WERI-Rb-1 (cell line): ENCODE results near the gene MPND.
"Not testable (repeated sequence)": the region's sequence is repeated elsewhere in the genome, so short reads cannot be mapped to it uniquely, and the experiment has no call there.

ENCODE experiments used
- DNase-seq: peaks from one replicate; pipeline ENCODE4 v3.0.0-alpha.2; 2020
- H3K27ac ChIP-seq: fragments of 250-450 bp; sonication (Bioruptor Pico); 2 replicates; pipeline ENCODE4 v1.5.1; 2020; ENCODE audit warnings: mild to moderate bottlenecking, moderate library complexity
- H3K27me3 ChIP-seq: fragments of 250-450 bp; sonication (Bioruptor Pico); 2 replicates; pipeline ENCODE4 v1.5.1; 2021; ENCODE audit warnings: mild to moderate bottlenecking, low read depth, moderate library complexity; ENCODE audit not compliant: insufficient read depth, severe bottlenecking
- H3K36me3 ChIP-seq: fragments of 250-450 bp; sonication (Bioruptor Pico); 2 replicates; pipeline ENCODE4 v1.5.1; 2020; ENCODE audit warnings: mild to moderate bottlenecking, moderate library complexity
- H3K4me3 ChIP-seq: 2 replicates; pipeline ENCODE4 v1.5.1; 2011; ENCODE audit warnings: low read depth, mild to moderate bottlenecking, control low read depth, low read length
- H3K9me3 ChIP-seq: fragments of 250-450 bp; sonication (Bioruptor Pico); 2 replicates; pipeline ENCODE4 v1.5.1; 2021; ENCODE audit warnings: mild to moderate bottlenecking, moderate library complexity; ENCODE audit not compliant: severe bottlenecking
- TF ChIP-seq, protein P1 (sequence below): IDR thresholded peaks from 2 replicates; pipeline ENCODE4 v1.5.1; 2011; ENCODE audit warnings: low read depth, mild to moderate bottlenecking, control low read depth, inconsistent platforms, low read length

The MPND gene

GRCh38 chr19:4328243-4328990 lies 14.9 kb upstream of the MPND start:
- TF ChIP-seq, protein P1, sequence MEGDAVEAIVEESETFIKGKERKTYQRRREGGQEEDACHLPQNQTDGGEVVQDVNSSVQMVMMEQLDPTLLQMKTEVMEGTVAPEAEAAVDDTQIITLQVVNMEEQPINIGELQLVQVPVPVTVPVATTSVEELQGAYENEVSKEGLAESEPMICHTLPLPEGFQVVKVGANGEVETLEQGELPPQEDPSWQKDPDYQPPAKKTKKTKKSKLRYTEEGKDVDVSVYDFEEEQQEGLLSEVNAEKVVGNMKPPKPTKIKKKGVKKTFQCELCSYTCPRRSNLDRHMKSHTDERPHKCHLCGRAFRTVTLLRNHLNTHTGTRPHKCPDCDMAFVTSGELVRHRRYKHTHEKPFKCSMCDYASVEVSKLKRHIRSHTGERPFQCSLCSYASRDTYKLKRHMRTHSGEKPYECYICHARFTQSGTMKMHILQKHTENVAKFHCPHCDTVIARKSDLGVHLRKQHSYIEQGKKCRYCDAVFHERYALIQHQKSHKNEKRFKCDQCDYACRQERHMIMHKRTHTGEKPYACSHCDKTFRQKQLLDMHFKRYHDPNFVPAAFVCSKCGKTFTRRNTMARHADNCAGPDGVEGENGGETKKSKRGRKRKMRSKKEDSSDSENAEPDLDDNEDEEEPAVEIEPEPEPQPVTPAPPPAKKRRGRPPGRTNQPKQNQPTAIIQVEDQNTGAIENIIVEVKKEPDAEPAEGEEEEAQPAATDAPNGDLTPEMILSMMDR = no peak
- Histone ChIP-seq H3K27me3 (no peaks in the 10 kb centered on the region), H3K27ac (no peak overlapping the region), H3K4me3 (no peak overlapping the region), H3K36me3 (no peaks in the 10 kb centered on the region), H3K9me3 (no peaks in the 10 kb centered on the region)
- peak; percentile 41 for DNase-seq

GRCh38 chr19:4328991-4329681 lies 14.2 kb upstream of the MPND start:
- H3K4me3 ChIP-seq, H3K27ac ChIP-seq, H3K36me3 ChIP-seq, H3K9me3 ChIP-seq, DNase-seq, H3K27me3 ChIP-seq: not testable (repeated sequence)

DNA sequence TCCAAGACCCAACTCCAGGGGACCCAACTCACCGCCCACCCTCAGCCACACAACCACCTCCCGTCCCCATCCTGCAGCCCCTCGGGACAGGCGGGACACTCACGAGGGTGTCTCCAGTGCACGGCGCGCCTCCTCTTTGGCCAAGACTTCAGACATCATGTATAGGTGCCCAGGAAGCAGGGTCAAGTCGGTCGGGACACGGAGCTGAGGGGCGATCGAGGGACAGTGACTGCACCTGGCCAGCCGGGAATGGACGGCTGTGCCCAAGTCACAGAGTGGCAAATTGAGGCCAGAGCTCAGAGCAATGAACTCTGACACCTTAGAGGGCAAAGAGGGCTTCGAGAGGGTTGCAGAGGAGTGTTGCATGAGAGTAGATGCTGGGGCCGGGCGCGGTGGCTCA lies 13.5 kb upstream of the MPND start:
- Histone ChIP-seq H3K9me3 (no peaks in the 10 kb centered on the region), H3K4me3 (no peak overlapping the region), H3K36me3 (no peaks in the 10 kb centered on the region), H3K27me3 (no peaks in the 10 kb centered on the region), H3K27ac (no peak overlapping the region)
- TF ChIP-seq, protein P1 = no peak
- DNase-seq = no peak

DNA sequence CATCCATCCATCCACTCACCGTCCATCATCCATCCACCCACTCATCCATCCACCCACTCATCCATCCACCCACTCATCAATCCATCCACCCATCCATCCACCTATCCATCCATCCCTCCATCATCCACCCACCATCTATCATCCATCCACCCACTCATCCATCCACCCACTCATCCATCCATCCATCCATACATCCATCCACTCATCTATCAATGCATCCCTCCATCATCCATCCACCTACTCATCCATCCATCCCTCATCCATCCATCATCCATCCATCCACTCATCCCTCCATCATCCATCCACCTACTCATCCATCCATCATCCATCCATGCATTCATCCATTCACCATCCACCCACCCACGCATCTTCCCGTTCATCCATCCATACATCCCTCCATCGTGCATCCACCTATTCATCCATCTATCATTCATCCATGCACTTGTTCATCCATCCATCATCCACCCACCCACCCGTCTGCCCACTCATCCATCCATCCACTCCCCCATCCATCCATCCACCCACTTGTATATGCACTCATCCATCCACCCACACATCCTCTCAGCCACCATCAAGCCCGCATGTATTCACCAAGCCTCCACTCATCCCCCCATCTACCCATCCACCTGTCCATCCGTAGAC lies 8.3 kb upstream of the MPND start:
- H3K9me3 ChIP-seq = no peaks in the 10 kb centered on the region
- DNase-seq = no peak
- no peak overlapping the region for H3K4me3 ChIP-seq

GRCh38 chr19:4337906-4338440 lies 5.4 kb upstream of the MPND start:
- no peak for DNase-seq
- Histone ChIP-seq H3K36me3 (no peaks in the 10 kb centered on the region), H3K27me3 (no peaks in the 10 kb centered on the region), H3K4me3 (peak overlapping the region; percentile 47), H3K9me3 (no peaks in the 10 kb centered on the region), H3K27ac (peak overlapping the region; percentile 66)
- TF ChIP-seq, protein P1 = no peak

More for the DNA sequence above, 8.3 kb upstream of the MPND start:
- Histone ChIP-seq H3K27me3 (no peaks in the 10 kb centered on the region), H3K27ac (no peak overlapping the region), H3K36me3 (no peaks in the 10 kb centered on the region)
- TF ChIP-seq, protein P1 = no peak
